ENCODE data around the gene KIRREL3.

KIRREL3 gene

GRCh38 chr11:126901783-126902182 is 98.8 kb downstream of the KIRREL3 start:
- FAIRE-seq: no peak

- no peak for FAIRE-seq
Observed at GRCh38 chr11:126899961-126900748, 100.4 kb downstream of the KIRREL3 start.

GRCh38 chr11:126898802-126899201 is 101.8 kb downstream of the KIRREL3 start:
- no peak for FAIRE-seq

- no peak for FAIRE-seq
Observed at GRCh38 chr11:126897430-126897829, 103.1 kb downstream of the KIRREL3 start.

- no peak for FAIRE-seq
Observed at GRCh38 chr11:126896025-126896424, 104.5 kb downstream of the KIRREL3 start.

GRCh38 chr11:126893796-126894195 is 106.8 kb downstream of the KIRREL3 start:
- FAIRE-seq: no peak

GRCh38 chr11:126892756-126893155 is 107.8 kb downstream of the KIRREL3 start:
- no peak for FAIRE-seq

- FAIRE-seq: no peak
Observed at GRCh38 chr11:126891556-126892217, 108.9 kb downstream of the KIRREL3 start.

GRCh38 chr11:126890561-126890960 is 110.0 kb downstream of the KIRREL3 start:
- no peak for FAIRE-seq

- no peak for FAIRE-seq
Observed at GRCh38 chr11:126888115-126888712, 112.4 kb downstream of the KIRREL3 start.

GRCh38 chr11:126886636-126887035 is 113.9 kb downstream of the KIRREL3 start:
- FAIRE-seq: no peak

GRCh38 chr11:126886085-126886484 is 114.5 kb downstream of the KIRREL3 start:
- FAIRE-seq: no peak

GRCh38 chr11:126884594-126884993 is 116.0 kb downstream of the KIRREL3 start:
- no peak for FAIRE-seq

GRCh38 chr11:126884192-126884591 is 116.4 kb downstream of the KIRREL3 start:
- no peak for FAIRE-seq

- no peak for FAIRE-seq
Observed at GRCh38 chr11:126880872-126881271, 119.7 kb downstream of the KIRREL3 start.

GRCh38 chr11:126879516-126879915 is 121.1 kb downstream of the KIRREL3 start:
- FAIRE-seq: no peak

- FAIRE-seq: no peak
Observed at GRCh38 chr11:126878913-126879482, 121.6 kb downstream of the KIRREL3 start.

- no peak for FAIRE-seq
Observed at GRCh38 chr11:126874831-126875230, 125.7 kb downstream of the KIRREL3 start.

GRCh38 chr11:126874276-126874675 is 126.3 kb downstream of the KIRREL3 start:
- no peak for FAIRE-seq

- FAIRE-seq: no peak
Observed at GRCh38 chr11:126871792-126872191, 128.8 kb downstream of the KIRREL3 start.

- no peak for FAIRE-seq
Observed at GRCh38 chr11:126870021-126870420, 130.5 kb downstream of the KIRREL3 start.

GRCh38 chr11:126868741-126869140 is 131.8 kb downstream of the KIRREL3 start:
- FAIRE-seq: no peak

GRCh38 chr11:126864934-126865333 is 135.6 kb downstream of the KIRREL3 start:
- FAIRE-seq: no peak
